ENCODE data around the gene SGK2. TPM values are rescaled to one million over a fixed set of nuclear protein-coding genes. Genes with fewer than 3 reads are reported as not detected.
"Not testable (repeated sequence)": the region's sequence is repeated elsewhere in the genome, so short reads cannot be mapped to it uniquely, and the experiment has no call there.

Gene SGK2
- total RNA-seq, 1 donor from 2014 or later: 0.85 TPM

DNA sequence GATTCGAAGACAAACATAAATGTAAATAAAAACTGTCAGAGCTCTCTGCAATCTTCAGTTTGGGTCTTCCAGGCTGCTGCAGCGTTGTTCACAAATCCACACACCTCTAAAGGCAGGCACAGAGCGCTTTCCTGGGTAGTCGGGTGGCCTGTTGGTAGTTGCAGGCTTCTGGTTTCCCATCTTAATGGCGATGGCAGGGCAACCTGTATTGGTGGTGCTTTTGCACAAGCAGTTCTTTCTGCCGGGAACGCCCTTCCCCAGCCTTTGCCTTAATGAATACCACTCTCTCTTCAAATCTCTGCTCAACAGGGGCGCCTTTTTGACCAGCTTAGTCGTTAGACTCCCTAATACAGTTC, 31.2 kb downstream of the SGK2 start:
- TF ChIP-seq, protein P1, sequence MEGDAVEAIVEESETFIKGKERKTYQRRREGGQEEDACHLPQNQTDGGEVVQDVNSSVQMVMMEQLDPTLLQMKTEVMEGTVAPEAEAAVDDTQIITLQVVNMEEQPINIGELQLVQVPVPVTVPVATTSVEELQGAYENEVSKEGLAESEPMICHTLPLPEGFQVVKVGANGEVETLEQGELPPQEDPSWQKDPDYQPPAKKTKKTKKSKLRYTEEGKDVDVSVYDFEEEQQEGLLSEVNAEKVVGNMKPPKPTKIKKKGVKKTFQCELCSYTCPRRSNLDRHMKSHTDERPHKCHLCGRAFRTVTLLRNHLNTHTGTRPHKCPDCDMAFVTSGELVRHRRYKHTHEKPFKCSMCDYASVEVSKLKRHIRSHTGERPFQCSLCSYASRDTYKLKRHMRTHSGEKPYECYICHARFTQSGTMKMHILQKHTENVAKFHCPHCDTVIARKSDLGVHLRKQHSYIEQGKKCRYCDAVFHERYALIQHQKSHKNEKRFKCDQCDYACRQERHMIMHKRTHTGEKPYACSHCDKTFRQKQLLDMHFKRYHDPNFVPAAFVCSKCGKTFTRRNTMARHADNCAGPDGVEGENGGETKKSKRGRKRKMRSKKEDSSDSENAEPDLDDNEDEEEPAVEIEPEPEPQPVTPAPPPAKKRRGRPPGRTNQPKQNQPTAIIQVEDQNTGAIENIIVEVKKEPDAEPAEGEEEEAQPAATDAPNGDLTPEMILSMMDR (IDR thresholded peaks at IDR 0.05; ENCODE audit: unreplicated experiment): no peak

DNA sequence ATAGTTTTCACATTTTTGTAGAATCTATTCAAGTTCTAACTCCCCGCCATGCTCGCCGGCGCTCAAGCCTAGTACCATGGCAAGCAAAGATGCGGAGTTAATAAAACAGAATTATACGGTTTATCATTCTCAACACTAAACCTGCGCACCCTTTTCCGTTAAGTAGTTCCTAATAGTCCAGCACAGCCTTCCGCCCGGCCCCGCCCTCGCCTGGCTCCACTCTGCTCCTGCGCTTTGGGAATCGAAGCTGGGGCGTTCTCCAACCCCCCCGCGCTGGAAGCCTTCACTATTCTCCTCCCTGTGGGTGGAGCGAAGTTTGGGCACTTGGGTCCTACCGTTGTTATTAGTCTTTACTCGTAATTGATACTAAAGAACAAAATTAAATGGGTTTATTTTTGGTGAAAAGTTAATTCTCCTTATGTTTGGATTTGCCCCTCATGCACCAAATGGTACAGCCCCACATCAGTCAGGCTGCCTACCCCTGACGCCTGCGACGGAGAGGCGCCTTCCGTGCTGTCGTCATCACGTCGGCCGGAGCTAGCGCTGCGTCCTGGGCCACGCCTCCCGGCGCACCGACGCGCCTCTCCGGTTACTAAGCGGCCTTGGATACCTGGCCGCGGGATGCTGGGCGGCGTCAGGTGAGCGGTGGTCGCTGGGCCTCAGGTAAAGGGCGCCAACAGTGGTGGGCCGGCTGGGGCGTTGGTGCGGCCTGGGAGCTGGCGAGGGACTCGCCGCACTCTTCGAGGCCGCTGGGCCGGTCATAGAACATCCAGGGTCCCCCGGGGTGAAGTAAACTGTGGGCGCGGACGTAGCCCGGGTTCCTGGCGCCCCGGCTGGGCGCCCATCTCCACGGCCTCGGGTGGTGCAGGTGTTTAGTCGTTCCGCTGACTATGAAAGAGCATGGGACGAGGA, 31.8 kb downstream of the SGK2 start, which contains the start of gene IFT52:
Gene IFT52, plus strand, starts transcription at position 546 of the 912 bp plus-strand sequence. CDS start 3,762 bp downstream, outside the sequence.
- Mint-ChIP-seq H3K27ac (ENCODE audit: unreplicated experiment) (peak within 1 kb of the TSS; percentile 86), H3K9me3 (ENCODE audit: unreplicated experiment) (no peaks in the 10 kb centered on the region), H3K4me1 (ENCODE audit: unreplicated experiment) (peaks cover 9% of the 10 kb centered on the region), H3K27me3 (ENCODE audit: unreplicated experiment) (no peaks in the 10 kb centered on the region), H3K36me3 (ENCODE audit: low read depth, unreplicated experiment) (no peaks in the 10 kb centered on the region), H3K4me3 (ENCODE audit: unreplicated experiment) (peak within 1 kb of the TSS; percentile 92)
- DNase-seq (ENCODE audit: low spot score): peak; percentile 77
- TF ChIP-seq, protein P1 (IDR thresholded peaks at IDR 0.05; ENCODE audit: unreplicated experiment): no peak

More for the DNA sequence above, 31.2 kb downstream of the SGK2 start:
- peaks cover 9% of the 10 kb centered on the region for H3K4me1 Mint-ChIP-seq (ENCODE audit: unreplicated experiment)
- H3K4me3 Mint-ChIP-seq (ENCODE audit: unreplicated experiment): peak overlapping the region; percentile 92
- no peaks in the 10 kb centered on the region for H3K9me3 Mint-ChIP-seq (ENCODE audit: unreplicated experiment)
- H3K27me3 Mint-ChIP-seq (ENCODE audit: unreplicated experiment): no peaks in the 10 kb centered on the region
- DNase-seq (ENCODE audit: low spot score): peak; percentile 18
- H3K36me3 Mint-ChIP-seq (ENCODE audit: low read depth, unreplicated experiment): no peaks in the 10 kb centered on the region
- no peak overlapping the region for H3K27ac Mint-ChIP-seq (ENCODE audit: unreplicated experiment)

DNA sequence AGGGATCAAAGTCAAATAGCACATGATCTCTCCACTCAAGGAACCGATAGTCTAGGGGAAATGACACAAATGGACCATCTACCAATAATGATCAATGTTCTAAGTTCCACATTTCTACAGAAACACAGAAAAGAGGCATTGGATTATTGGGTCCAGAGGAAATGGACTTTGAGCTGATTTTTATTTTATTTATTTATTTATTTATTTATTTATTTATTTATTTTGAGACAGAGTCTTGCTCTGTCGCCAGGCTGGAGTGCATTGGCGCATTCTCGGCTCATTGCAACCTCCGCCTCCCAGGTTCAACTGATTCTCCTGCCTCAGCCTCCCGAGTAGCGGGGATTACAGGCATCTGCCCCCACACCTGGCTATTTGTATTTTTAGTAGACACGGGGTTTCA, 43.1 kb downstream of the SGK2 start:
- not testable (repeated sequence) for H3K4me1 Mint-ChIP-seq (ENCODE audit: unreplicated experiment); DNase-seq (ENCODE audit: low spot score); H3K27ac Mint-ChIP-seq (ENCODE audit: unreplicated experiment); H3K9me3 Mint-ChIP-seq (ENCODE audit: unreplicated experiment); H3K4me3 Mint-ChIP-seq (ENCODE audit: unreplicated experiment); H3K27me3 Mint-ChIP-seq (ENCODE audit: unreplicated experiment)
- H3K36me3 Mint-ChIP-seq (ENCODE audit: low read depth, unreplicated experiment): peaks cover 23% of the 10 kb centered on the region

DNA sequence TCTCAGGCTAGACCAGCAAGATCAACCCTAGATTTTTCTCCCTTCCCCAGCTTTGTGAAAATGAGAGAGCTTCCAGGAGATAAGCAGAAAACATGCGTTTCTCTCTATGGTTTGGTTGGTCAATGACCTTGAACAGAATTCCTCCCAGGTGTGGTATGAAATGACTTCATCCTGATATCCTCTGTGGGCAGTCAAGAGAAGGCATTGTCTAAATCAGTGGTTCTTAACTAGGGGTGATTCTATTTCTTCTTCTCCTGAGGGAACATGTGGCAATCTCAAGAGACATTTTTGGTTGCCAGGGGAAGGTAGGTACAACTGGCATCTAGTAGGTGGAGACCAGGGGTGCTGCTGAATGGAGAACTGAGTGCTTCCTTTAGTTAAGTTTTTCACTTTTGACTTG, 44.3 kb downstream of the SGK2 start:
- H3K9me3 Mint-ChIP-seq (ENCODE audit: unreplicated experiment): no peaks in the 10 kb centered on the region
- H3K27ac Mint-ChIP-seq (ENCODE audit: unreplicated experiment): no peak overlapping the region
- peaks cover 22% of the 10 kb centered on the region for H3K36me3 Mint-ChIP-seq (ENCODE audit: low read depth, unreplicated experiment)
- no peaks in the 10 kb centered on the region for H3K4me1 Mint-ChIP-seq (ENCODE audit: unreplicated experiment)
- H3K4me3 Mint-ChIP-seq (ENCODE audit: unreplicated experiment): no peak overlapping the region
- DNase-seq (ENCODE audit: low spot score): no peak
- no peaks in the 10 kb centered on the region for H3K27me3 Mint-ChIP-seq (ENCODE audit: unreplicated experiment)
- TF ChIP-seq, protein P1 (IDR thresholded peaks at IDR 0.05; ENCODE audit: unreplicated experiment): no peak

DNA sequence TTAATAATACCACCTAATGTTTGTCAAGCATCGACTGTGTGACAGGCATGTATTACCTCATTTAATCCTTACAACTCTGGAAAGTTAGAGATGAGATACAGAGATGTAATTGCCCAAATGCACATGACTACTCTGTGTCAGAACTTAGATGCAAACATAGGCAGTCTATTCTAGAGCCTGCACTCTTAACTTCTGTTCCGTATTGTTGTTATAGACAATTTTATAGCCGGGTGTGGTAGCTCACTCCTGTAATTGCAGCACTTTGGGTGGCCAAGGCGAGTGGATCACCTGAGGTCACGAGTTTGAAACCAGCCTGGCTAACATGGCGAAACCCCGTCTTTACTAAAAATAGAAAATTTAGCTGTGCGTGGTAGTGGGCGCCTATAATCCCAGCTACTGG, 46.9 kb downstream of the SGK2 start:
- no peak overlapping the region for H3K4me3 Mint-ChIP-seq (ENCODE audit: unreplicated experiment)
- H3K4me1 Mint-ChIP-seq (ENCODE audit: unreplicated experiment): no peaks in the 10 kb centered on the region
- H3K36me3 Mint-ChIP-seq (ENCODE audit: low read depth, unreplicated experiment): peaks cover 19% of the 10 kb centered on the region
- TF ChIP-seq, protein P1 (IDR thresholded peaks at IDR 0.05; ENCODE audit: unreplicated experiment): no peak
- H3K27me3 Mint-ChIP-seq (ENCODE audit: unreplicated experiment): no peaks in the 10 kb centered on the region
- no peaks in the 10 kb centered on the region for H3K9me3 Mint-ChIP-seq (ENCODE audit: unreplicated experiment)
- DNase-seq (ENCODE audit: low spot score): no peak
- no peak overlapping the region for H3K27ac Mint-ChIP-seq (ENCODE audit: unreplicated experiment)

DNA sequence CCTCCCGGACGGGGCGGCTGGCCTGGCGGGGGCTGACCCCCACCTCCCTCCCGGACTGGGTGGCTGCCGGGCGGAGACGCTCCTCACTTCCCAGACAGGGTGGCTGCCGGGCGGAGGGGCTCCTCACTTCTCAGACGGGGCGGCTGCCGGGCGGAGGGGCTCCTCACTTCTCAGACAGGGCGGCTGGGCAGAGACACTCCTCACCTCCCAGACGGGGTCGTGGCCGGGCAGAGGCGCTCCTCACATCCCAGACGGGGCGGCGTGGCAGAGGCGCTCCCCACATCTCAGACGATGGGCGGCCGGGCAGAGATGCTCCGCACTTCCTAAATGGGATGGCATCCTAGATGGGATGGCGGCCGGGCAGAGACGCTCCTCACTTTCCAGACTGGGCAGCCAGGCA, 48.5 kb downstream of the SGK2 start:
- H3K36me3 Mint-ChIP-seq (ENCODE audit: low read depth, unreplicated experiment): peaks cover 19% of the 10 kb centered on the region
- H3K4me3 Mint-ChIP-seq (ENCODE audit: unreplicated experiment); H3K27ac Mint-ChIP-seq (ENCODE audit: unreplicated experiment); H3K4me1 Mint-ChIP-seq (ENCODE audit: unreplicated experiment); DNase-seq (ENCODE audit: low spot score); H3K27me3 Mint-ChIP-seq (ENCODE audit: unreplicated experiment); H3K9me3 Mint-ChIP-seq (ENCODE audit: unreplicated experiment): not testable (repeated sequence)

All from endothelial cell (in vitro differentiated cells).